Esophagus muscularis mucosa (tissue), 4 donors: ENCODE data around the gene KCNJ6.

Experiments used
- EP300 ChIP-seq: sonication (generic); formaldehyde crosslinking; IDR thresholded peaks from one replicate; pipeline ENCODE4 v1.6.1; 2017; ENCODE audit warnings: antibody characterized with exemption
- POLR2A ChIP-seq: fragments of 450-650 bp; IDR thresholded peaks from one replicate; pipeline ENCODE4 v1.6.1; 2017; ENCODE audit warnings: antibody characterized with exemption, moderate library complexity, mild to moderate bottlenecking, low read depth
- TF ChIP-seq, protein P1 (sequence below), 3 experiments: fragments of 200-600 bp in 2 of 3; fragments of 450-650 bp in 1 of 3; sonication (generic) in 2 of 3; IDR thresholded peaks; one replicate each; pipeline ENCODE4 v1.5.1; 2017 to 2019; ENCODE audit warnings: antibody characterized with exemption in 3 of 3, mild to moderate bottlenecking in 2 of 3, moderate library complexity in 1 of 3

- TF ChIP-seq, protein P1, sequence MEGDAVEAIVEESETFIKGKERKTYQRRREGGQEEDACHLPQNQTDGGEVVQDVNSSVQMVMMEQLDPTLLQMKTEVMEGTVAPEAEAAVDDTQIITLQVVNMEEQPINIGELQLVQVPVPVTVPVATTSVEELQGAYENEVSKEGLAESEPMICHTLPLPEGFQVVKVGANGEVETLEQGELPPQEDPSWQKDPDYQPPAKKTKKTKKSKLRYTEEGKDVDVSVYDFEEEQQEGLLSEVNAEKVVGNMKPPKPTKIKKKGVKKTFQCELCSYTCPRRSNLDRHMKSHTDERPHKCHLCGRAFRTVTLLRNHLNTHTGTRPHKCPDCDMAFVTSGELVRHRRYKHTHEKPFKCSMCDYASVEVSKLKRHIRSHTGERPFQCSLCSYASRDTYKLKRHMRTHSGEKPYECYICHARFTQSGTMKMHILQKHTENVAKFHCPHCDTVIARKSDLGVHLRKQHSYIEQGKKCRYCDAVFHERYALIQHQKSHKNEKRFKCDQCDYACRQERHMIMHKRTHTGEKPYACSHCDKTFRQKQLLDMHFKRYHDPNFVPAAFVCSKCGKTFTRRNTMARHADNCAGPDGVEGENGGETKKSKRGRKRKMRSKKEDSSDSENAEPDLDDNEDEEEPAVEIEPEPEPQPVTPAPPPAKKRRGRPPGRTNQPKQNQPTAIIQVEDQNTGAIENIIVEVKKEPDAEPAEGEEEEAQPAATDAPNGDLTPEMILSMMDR (IDR thresholded peaks at IDR 0.05), result no peak
- TF ChIP-seq POLR2A, result no peak
- TF ChIP-seq EP300, result no peak
These were observed 341.5 kb downstream of the KCNJ6 start for GRCh38 chr21:37574751-37575150.
